ENCODE measurements around the gene RNF7. TPM values are rescaled to one million over a fixed set of nuclear protein-coding genes. Genes with fewer than 3 reads are reported as not detected.
A peak's percentile ranks its signal among the peaks of the same experiment; 100 is the strongest.

The RNF7 gene
- total and polyA plus RNA-seq, 9 of the 15 experiments (the other 6 are each of a cell fraction or from before 2014, with no cell fraction given) = 38.8 to 133 (median 80.5) TPM

DNA sequence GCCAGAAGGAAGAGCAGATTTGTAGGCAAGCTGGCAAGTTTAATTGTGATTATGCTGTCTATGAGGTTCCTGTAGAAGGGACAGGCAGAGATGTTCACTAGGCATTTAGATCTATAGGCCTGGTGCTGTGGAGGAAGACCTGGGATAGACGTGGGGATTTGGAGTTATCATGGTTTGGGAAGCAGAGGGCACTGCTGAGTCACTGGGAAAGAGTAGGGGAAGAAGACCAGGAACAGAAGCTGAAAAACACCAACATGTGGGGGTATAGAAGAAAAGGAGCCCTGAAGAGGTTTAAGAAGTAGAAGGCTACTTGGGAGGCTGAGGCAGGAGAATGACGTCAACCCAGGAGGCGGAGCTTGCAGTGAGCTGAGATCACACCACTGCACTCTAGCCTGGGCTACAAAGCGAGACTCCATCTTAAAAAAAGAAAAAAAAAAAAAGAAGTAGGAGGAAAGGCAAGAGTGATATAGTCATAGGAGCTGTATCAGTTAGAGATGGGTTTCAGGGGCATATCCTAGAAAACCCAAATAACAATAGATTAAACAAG lies 44.4 kb downstream of the RNF7 start (continued):
- TF ChIP-seq, protein P1, sequence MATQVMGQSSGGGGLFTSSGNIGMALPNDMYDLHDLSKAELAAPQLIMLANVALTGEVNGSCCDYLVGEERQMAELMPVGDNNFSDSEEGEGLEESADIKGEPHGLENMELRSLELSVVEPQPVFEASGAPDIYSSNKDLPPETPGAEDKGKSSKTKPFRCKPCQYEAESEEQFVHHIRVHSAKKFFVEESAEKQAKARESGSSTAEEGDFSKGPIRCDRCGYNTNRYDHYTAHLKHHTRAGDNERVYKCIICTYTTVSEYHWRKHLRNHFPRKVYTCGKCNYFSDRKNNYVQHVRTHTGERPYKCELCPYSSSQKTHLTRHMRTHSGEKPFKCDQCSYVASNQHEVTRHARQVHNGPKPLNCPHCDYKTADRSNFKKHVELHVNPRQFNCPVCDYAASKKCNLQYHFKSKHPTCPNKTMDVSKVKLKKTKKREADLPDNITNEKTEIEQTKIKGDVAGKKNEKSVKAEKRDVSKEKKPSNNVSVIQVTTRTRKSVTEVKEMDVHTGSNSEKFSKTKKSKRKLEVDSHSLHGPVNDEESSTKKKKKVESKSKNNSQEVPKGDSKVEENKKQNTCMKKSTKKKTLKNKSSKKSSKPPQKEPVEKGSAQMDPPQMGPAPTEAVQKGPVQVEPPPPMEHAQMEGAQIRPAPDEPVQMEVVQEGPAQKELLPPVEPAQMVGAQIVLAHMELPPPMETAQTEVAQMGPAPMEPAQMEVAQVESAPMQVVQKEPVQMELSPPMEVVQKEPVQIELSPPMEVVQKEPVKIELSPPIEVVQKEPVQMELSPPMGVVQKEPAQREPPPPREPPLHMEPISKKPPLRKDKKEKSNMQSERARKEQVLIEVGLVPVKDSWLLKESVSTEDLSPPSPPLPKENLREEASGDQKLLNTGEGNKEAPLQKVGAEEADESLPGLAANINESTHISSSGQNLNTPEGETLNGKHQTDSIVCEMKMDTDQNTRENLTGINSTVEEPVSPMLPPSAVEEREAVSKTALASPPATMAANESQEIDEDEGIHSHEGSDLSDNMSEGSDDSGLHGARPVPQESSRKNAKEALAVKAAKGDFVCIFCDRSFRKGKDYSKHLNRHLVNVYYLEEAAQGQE (IDR thresholded peaks at IDR 0.05; ENCODE audit: borderline replicate concordance) = peak; percentile 42; the same call in 1 of the 2 replicates
- TF ChIP-seq, protein P1 (CRISPR knock-in tag; IDR thresholded peaks at IDR 0.05; ENCODE audit: low read depth) = no peak
- TF ChIP-seq SMARCB1 (IDR thresholded peaks at IDR 0.05; ENCODE audit: insufficient read length, low read depth) = no peak
- peak; percentile 81; the same call in 1 of the 2 replicates for TF ChIP-seq ATF7 (IDR thresholded peaks at IDR 0.05)

Data from K562 (cell line).